Endodermal cell (in vitro differentiated cells): Measurements from ENCODE around the gene ACVR1B. TPM values are rescaled to one million over a fixed set of nuclear protein-coding genes. Genes with fewer than 3 reads are reported as not detected.

Source experiments
- DNase-seq: peaks from one replicate; pipeline ENCODE4 v3.0.0-alpha.2; 2017
- H3K27ac ChIP-seq: 2 replicates; pipeline ENCODE4 v1.5.1; 2013; ENCODE audit warnings: mild to moderate bottlenecking, low read depth, low read length, moderate library complexity
- H3K27me3 ChIP-seq: 2 replicates; pipeline ENCODE4 v1.6.1; 2013; ENCODE audit warnings: mild to moderate bottlenecking, low read length, moderate library complexity; ENCODE audit not compliant: insufficient read depth, control insufficient read depth, poor library complexity, severe bottlenecking
- H3K36me3 ChIP-seq: 2 replicates; pipeline ENCODE4 v1.7.0; 2013; ENCODE audit warnings: mild to moderate bottlenecking, low read length, moderate library complexity; ENCODE audit not compliant: control insufficient read depth, insufficient read depth
- H3K4me1 ChIP-seq: one replicate; pipeline ENCODE4 v1.7.0; 2013; ENCODE audit warnings: low read length; ENCODE audit not compliant: control insufficient read depth, insufficient read depth
- H3K4me3 ChIP-seq: 2 replicates; pipeline ENCODE4 v1.5.1; 2013; ENCODE audit warnings: mild to moderate bottlenecking, low read length, moderate library complexity
- H3K9ac ChIP-seq: 2 replicates; pipeline ENCODE4 v1.6.1; 2013; ENCODE audit warnings: mild to moderate bottlenecking, low read length, moderate library complexity; ENCODE audit not compliant: poor library complexity, severe bottlenecking; ENCODE audit errors: extremely low read depth
- H3K9me3 ChIP-seq: 2 replicates; pipeline ENCODE4 v1.6.1; 2013; ENCODE audit warnings: mild to moderate bottlenecking, low read length, moderate library complexity; ENCODE audit not compliant: control insufficient read depth
- H3K27ac Mint-ChIP-seq: 2 replicates; pipeline ENCODE4 v1.8.0; 2020; ENCODE audit warnings: mixed read lengths
- H3K27me3 Mint-ChIP-seq: 2 replicates; pipeline ENCODE4 v1.8.0; 2021; ENCODE audit warnings: mild to moderate bottlenecking, mixed read lengths; ENCODE audit not compliant: insufficient read depth
- H3K36me3 Mint-ChIP-seq: 2 replicates; pipeline ENCODE4 v1.8.0; 2020; ENCODE audit warnings: low read depth, mixed read lengths
- H3K4me1 Mint-ChIP-seq: 2 replicates; pipeline ENCODE4 v1.8.0; 2020; ENCODE audit warnings: mixed read lengths
- H3K4me3 Mint-ChIP-seq: 2 replicates; pipeline ENCODE4 v1.8.0; 2020; ENCODE audit warnings: mild to moderate bottlenecking, moderate library complexity, mixed read lengths
- H3K9me3 Mint-ChIP-seq: 2 replicates; pipeline ENCODE4 v1.8.0; 2020; ENCODE audit warnings: mild to moderate bottlenecking, mixed read lengths
- WGBS, 2 experiments: methylation state at CpG; one replicate each; pipeline versions ENCODE4 v1.1.5 to v1.1.7; 2013; ENCODE audit warnings: missing lambda C conversion rate in 2 of 2, mixed read lengths in 1 of 2; ENCODE audit not compliant: insufficient coverage in 1 of 2, insufficient read length in 1 of 2; 5-methylcytosine and 5-hydroxymethylcytosine counted together
- total RNA-seq, 2 donors: library from RNA; stranded (reverse); fragmentation: NEBNext Ultra II Directional in 1 of 2; extraction: Animal tissue kit (Norgen Biotek cat#: 25700) in 1 of 2; gene quantifications; 2 replicates in 1 of 2; 3 replicates in 1 of 2; pipeline ENCODE4 v1.2.1, GENCODE V29; 2021
- TF ChIP-seq, protein P1 (sequence below): fragments of 200-600 bp; sonication (generic); conservative IDR thresholded peaks from 2 replicates; pipeline ENCODE4 v1.5.0; 2021; ENCODE audit warnings: antibody characterized with exemption, mild to moderate bottlenecking

The ACVR1B gene
- total RNA-seq, 2 donors from 2014 or later = 48.6 to 59.3 TPM

DNA sequence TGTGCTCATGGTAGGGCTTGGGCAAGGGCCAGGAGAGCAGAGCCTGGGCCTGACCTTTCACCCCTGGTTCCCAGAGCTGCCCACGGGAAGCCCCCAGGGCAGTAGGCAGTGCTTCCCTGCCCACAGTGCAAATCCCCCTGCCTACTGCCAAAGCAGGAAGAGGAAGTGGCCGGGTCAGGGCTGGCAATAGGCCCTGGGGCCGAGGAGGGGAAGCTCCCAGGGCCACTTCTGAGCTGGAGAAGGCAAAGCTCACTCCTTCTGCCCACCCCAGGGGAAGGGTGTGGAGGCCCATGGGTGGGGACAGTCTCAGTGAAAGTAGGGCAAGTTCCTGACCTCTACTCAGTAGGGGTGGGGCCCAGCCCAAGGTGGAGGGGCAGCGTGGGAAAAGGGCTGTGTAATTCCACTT lies 94.3 kb downstream of the ACVR1B start:
- Mint-ChIP-seq H3K36me3 (peaks cover 7% of the 10 kb centered on the region), H3K4me1 (peaks cover 16% of the 10 kb centered on the region), H3K27ac (no peak overlapping the region), H3K4me3 (no peak overlapping the region), H3K27me3 (peaks cover 10% of the 10 kb centered on the region), H3K9me3 (no peaks in the 10 kb centered on the region)
- H3K4me1 ChIP-seq = no peaks in the 10 kb centered on the region
- no peaks in the 10 kb centered on the region for H3K9me3 ChIP-seq
- no peak overlapping the region for H3K4me3 ChIP-seq
- TF ChIP-seq, protein P1, sequence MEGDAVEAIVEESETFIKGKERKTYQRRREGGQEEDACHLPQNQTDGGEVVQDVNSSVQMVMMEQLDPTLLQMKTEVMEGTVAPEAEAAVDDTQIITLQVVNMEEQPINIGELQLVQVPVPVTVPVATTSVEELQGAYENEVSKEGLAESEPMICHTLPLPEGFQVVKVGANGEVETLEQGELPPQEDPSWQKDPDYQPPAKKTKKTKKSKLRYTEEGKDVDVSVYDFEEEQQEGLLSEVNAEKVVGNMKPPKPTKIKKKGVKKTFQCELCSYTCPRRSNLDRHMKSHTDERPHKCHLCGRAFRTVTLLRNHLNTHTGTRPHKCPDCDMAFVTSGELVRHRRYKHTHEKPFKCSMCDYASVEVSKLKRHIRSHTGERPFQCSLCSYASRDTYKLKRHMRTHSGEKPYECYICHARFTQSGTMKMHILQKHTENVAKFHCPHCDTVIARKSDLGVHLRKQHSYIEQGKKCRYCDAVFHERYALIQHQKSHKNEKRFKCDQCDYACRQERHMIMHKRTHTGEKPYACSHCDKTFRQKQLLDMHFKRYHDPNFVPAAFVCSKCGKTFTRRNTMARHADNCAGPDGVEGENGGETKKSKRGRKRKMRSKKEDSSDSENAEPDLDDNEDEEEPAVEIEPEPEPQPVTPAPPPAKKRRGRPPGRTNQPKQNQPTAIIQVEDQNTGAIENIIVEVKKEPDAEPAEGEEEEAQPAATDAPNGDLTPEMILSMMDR = no peak
- DNase-seq = no peak
- no peak overlapping the region for H3K9ac ChIP-seq
- H3K36me3 ChIP-seq = peaks cover 4% of the 10 kb centered on the region
- no peaks in the 10 kb centered on the region for H3K27me3 ChIP-seq
- H3K27ac ChIP-seq = no peak overlapping the region
- 66 to 72% methylated on average over 3 to 4 of the region's 4 CpGs for whole genome bisulfite sequencing, 2 experiments

Other genes with a start within 250 kb of the ACVR1B start
- gene FIGNL2, start 103.0 kb upstream of the ACVR1B start, total RNA-seq = 10 to 100 TPM; 10.5 to 17.7 TPM
- under 1 TPM in 1 of 2 donors, not detected in 1; 0.46 TPM for gene ANKRD33, start 63.6 kb upstream of the ACVR1B start, total RNA-seq
- under 1 TPM; 0.42 to 0.64 TPM for gene ACVRL1, start 44.2 kb upstream of the ACVR1B start, total RNA-seq
- 1 to 10 TPM; 4.4 to 9.1 TPM for gene TAMALIN, start 55.2 kb downstream of the ACVR1B start, total RNA-seq
- gene NR4A1, start 99.7 kb downstream of the ACVR1B start, total RNA-seq = 10 to 100 TPM; 17.7 to 18.4 TPM
- gene ATG101, start 118.3 kb downstream of the ACVR1B start, total RNA-seq = 10 to 100 TPM; 32.1 TPM
- gene SMIM41, start 128.0 kb downstream of the ACVR1B start, total RNA-seq = not detected
- under 1 TPM; 0.07 to 0.09 TPM for gene KRT80, start 240.3 kb downstream of the ACVR1B start, total RNA-seq